Brain microvascular endothelial cell (primary cell): Measurements from ENCODE around the gene AAMP.

Experiments used
- DNase-seq: peaks from one replicate; pipeline ENCODE4 v3.0.0-alpha.2; 2020
- H3K27ac ChIP-seq: fragments of 250-450 bp; sonication (Bioruptor Pico); 2 replicates; pipeline ENCODE4 v1.5.1; 2020; ENCODE audit warnings: mild to moderate bottlenecking, moderate library complexity
- H3K27me3 ChIP-seq: fragments of 250-450 bp; sonication (Bioruptor Pico); replicated peaks from 2 replicates; pipeline ENCODE4 v1.5.1; 2020; ENCODE audit warnings: mild to moderate bottlenecking
- H3K36me3 ChIP-seq: fragments of 250-450 bp; sonication (Bioruptor Pico); replicated peaks from 2 replicates; pipeline ENCODE4 v1.5.1; 2020; ENCODE audit warnings: mild to moderate bottlenecking
- H3K4me3 ChIP-seq: 2 replicates; pipeline ENCODE4 v1.5.1; 2011; ENCODE audit warnings: low read depth, mild to moderate bottlenecking, control low read depth, low read length, moderate library complexity
- in situ Hi-C: cut with HindIII; loops from 2 replicates; pipeline ENCODE4 v1.10.0; 2017; ENCODE audit warnings: low sequenced_read_pairs, low pct_ligation_motif_present
- TF ChIP-seq, protein P1 (sequence below): IDR thresholded peaks from 2 replicates; pipeline ENCODE4 v1.5.1; 2011; ENCODE audit warnings: low read depth, mild to moderate bottlenecking, moderate library complexity, low read length, control low read depth, inconsistent platforms; ENCODE audit errors: missing control alignments

AAMP gene

DNA sequence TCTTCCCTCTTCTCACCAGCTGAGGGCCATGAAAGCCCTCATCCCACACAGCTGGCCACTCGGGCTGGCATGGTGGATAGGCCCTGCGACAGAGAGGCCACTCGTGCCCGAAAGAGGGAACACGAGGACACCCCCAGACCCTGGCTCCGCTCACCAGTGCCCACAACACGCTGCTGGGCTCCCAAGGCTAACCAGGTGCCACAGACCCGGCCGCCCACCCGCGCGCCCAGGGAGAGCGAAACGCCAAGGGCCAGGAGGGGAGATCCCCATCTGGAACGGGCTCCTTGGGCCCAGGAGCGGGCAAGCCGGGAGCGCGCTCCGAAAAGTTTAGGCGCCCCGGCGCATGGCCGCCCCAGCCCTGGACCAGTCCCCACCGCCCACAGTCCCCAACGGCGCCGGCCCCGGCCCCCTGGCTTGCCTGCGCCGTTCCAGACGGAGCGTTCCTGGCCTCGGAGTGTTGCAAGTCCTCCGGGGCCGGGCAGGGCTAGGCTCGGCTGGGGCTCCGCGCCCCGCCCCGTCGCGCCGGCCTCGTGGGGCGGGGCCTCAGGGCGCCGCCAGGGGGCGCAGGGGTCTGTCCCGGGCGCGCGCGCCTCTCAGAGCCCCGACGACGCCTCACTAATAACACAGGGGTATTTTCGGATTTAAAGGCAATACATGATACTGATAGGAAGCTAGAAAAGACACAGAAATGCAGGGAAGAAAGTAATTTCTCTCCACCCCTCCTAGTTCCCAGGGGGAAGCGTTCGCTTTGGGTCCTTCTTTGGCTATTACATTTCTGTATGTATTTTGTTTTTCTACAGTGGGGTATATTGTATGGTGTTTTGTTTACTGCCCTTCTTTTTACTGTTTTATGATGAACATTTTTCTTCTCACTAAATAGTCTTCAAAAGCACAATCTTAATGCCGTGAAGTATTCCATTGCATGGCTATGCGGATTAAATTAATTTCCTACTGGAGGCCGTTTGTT is 22.4 kb upstream of the AAMP start, which contains the start of gene TMBIM1:
Gene TMBIM1 (minus strand): TSS at position 456 of the 967 bp plus-strand sequence. CDS start 10,362 bp downstream, outside the sequence.
- DNase-seq, result peak; percentile 59
- H3K27me3 ChIP-seq, result no peaks in the 10 kb centered on the region
- H3K36me3 ChIP-seq, result no peaks in the 10 kb centered on the region
- in situ Hi-C loops, result no loop called here
- peak within 1 kb of the TSS; percentile 87 for H3K4me3 ChIP-seq
- TF ChIP-seq, protein P1, sequence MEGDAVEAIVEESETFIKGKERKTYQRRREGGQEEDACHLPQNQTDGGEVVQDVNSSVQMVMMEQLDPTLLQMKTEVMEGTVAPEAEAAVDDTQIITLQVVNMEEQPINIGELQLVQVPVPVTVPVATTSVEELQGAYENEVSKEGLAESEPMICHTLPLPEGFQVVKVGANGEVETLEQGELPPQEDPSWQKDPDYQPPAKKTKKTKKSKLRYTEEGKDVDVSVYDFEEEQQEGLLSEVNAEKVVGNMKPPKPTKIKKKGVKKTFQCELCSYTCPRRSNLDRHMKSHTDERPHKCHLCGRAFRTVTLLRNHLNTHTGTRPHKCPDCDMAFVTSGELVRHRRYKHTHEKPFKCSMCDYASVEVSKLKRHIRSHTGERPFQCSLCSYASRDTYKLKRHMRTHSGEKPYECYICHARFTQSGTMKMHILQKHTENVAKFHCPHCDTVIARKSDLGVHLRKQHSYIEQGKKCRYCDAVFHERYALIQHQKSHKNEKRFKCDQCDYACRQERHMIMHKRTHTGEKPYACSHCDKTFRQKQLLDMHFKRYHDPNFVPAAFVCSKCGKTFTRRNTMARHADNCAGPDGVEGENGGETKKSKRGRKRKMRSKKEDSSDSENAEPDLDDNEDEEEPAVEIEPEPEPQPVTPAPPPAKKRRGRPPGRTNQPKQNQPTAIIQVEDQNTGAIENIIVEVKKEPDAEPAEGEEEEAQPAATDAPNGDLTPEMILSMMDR, result peak; percentile 52
- H3K27ac ChIP-seq, result peak within 1 kb of the TSS; percentile 77

DNA sequence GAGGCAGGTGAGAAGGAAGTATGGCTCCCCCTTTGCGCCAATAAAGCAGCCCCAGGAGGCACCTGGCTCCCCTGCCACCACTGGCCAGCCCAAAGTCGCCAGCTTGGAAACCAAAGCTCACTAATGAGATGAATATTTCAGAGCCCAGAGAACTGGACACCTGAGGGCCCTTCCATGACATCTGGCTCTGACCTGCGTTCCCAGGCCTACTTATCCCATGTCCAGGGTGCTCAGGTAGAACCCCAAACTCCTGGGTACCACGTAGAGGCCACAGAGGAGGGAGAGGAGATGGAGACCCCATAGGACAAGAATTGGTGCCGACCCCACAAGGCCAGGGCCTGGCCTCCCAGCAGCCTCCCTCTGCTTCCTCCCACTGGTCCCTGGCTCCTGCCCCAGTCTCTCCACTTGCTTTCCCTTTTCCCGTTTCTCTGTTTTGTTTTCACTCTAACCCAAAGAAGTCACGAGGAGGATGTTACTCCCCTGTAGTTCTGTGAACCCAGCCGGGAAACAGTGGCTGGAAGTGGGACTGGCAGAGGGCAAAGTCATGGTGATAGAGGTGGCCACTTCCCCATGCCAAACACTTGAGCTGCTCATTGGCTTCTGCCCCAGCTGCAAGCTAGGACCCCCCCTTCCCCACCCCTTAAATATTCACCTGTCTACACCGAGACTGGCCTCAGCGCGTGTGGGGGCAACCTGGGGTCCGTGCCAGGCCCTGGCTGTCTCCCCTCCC is 21.5 kb upstream of the AAMP start:
- no peak for DNase-seq
- no peaks in the 10 kb centered on the region for H3K27me3 ChIP-seq
- in situ Hi-C loops, result no loop called here
- H3K36me3 ChIP-seq, result no peaks in the 10 kb centered on the region
- TF ChIP-seq, protein P1, result no peak
- peak overlapping the region; percentile 77 for H3K27ac ChIP-seq
- H3K4me3 ChIP-seq, result peak overlapping the region; percentile 87

DNA sequence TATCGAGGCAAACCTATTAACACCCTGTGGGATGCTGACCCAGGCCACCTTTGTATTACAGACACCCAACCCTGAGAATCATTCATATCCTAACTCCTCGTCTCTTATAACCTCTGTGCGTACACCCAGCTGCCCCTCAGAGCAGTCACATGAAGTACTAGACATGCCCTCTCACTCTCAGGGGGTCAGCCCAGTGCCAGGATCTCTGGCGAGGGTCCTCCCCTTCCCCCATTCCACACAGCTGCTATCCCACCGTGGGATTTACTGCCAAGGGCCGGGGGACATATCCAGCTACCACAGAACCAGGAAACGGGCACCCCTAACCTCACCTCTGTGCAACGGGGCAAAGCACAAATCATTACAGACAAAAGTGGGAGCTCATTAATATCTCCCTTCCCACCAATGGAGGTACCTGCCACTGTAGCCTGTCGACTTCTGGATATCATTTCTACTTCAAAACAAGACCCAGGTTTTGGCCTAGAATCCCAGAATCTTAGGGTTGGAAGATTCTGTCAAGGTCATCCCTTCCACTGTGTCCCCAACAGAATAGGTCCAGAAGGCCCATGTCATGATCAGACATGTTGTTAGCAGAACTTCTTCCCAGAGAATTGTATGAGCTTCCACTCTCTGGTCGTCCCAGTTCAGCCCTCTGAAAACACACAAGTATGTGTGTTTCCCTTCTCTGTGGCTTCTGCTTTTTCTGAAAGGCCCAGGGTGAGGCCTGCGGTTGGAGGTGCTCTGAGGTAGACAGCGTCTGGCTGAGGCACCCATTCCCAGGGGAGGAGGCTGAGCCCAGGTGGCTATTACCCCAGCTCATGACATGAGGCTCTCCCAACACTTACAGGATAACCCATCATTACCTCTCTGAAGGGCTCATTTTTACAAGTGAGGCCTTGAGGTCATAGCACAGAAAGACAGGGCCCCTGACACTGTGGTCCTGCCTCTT is 20.7 kb upstream of the AAMP start:
- DNase-seq, result no peak
- in situ Hi-C loops, result no loop called here
- Histone ChIP-seq H3K27ac (no peak overlapping the region), H3K4me3 (peak overlapping the region; percentile 87), H3K36me3 (no peaks in the 10 kb centered on the region), H3K27me3 (no peaks in the 10 kb centered on the region)
- TF ChIP-seq, protein P1, result no peak

DNA sequence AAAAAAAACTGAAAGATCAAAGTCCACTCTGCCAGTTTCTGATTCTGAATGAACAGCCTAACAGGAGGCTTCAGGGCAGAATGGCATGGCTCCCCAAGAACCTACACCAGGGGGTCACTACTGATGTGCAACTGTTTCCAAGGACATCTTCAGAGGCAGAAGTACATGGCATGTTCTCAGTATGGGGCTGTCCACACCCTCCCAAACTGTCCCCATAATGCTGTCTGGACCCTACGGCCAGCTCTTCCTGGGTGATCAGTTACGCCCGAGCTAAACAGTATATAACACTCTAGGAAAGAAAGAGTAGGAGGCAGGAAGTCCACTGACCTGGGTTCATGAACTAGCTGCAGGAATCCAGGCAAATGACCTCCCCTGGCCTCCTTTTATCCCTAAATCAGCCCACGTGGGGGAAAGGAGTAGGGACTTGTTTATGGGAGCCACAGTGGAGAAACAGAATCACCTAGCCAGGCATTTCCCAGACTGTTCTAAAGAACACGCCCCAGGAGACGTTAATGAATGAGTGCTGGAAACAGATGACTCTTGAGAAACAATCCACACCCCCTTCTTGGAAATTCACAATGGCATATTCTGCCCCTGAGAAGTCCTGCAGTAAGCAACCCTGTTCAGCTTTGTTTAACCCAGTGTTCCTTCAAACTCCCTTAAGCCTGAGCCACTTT is 19.8 kb upstream of the AAMP start:
- in situ Hi-C loops, result no loop called here
- Histone ChIP-seq H3K36me3 (no peaks in the 10 kb centered on the region), H3K27ac (no peak overlapping the region), H3K27me3 (no peaks in the 10 kb centered on the region), H3K4me3 (peak overlapping the region; percentile 18)
- no peak for DNase-seq
- TF ChIP-seq, protein P1, result no peak
